Measurements from ENCODE around the gene SELENOK. TPM values are rescaled to one million over a fixed set of nuclear protein-coding genes. Genes with fewer than 3 reads are reported as not detected.

SELENOK gene
- total and polyA plus RNA-seq, 2 of the 13 experiments (the other 11 are each of a cell fraction or from before 2014, with no cell fraction given) = 67.0 to 81.0 TPM

- TF ChIP-seq DR1 (CRISPR knock-in tag; IDR thresholded peaks at IDR 0.05) = peak; percentile 99
- TF ChIP-seq ZFP1 (CRISPR knock-in tag; IDR thresholded peaks at IDR 0.05) = no peak; the same call in 1 of the 2 replicates
- TF ChIP-seq ZNF512 (CRISPR knock-in tag; IDR thresholded peaks at IDR 0.05) = no peak
- no peak for TF ChIP-seq XBP1 (CRISPR knock-in tag; IDR thresholded peaks at IDR 0.05)
- TF ChIP-seq ATF6 (CRISPR knock-in tag; conservative IDR thresholded peaks at IDR 0.05) = no peak
- 0 out of 2 replicates have a peak, but pooled peaks have one; percentile 40 for TF ChIP-seq JUND (CRISPR knock-in tag; IDR thresholded peaks at IDR 0.05)
- TF ChIP-seq SPEN (CRISPR knock-in tag; IDR thresholded peaks at IDR 0.05; ENCODE audit: low read depth) = peak; percentile 76
- TF ChIP-seq SMAD3 (CRISPR knock-in tag; IDR thresholded peaks at IDR 0.05) = no peak
- no peak; the same call in 1 of the 2 replicates for TF ChIP-seq ZZZ3 (CRISPR knock-in tag; IDR thresholded peaks at IDR 0.05; ENCODE audit: borderline replicate concordance)
- TF ChIP-seq MAX (IDR thresholded peaks at IDR 0.05) = peak; percentile 97
- peak; percentile 49; the same call in 1 of the 2 replicates for TF ChIP-seq MAF1 (CRISPR knock-in tag; IDR thresholded peaks at IDR 0.05; ENCODE audit: borderline replicate concordance)
- TF ChIP-seq RBAK (CRISPR knock-in tag; IDR thresholded peaks at IDR 0.05) = no peak
- TF ChIP-seq ELF4 (CRISPR knock-in tag; IDR thresholded peaks at IDR 0.05; ENCODE audit: borderline replicate concordance) = no peak
- peak; percentile 74; the same call in 1 of the 2 replicates for TF ChIP-seq ZNF367 (CRISPR knock-in tag; IDR thresholded peaks at IDR 0.05; ENCODE audit: borderline replicate concordance)
- no peak for TF ChIP-seq ZNF180 (CRISPR knock-in tag; IDR thresholded peaks at IDR 0.05; ENCODE audit: borderline replicate concordance, low read depth)
- no peak for TF ChIP-seq CEBPG (CRISPR knock-in tag; IDR thresholded peaks at IDR 0.05)
- no peak for TF ChIP-seq ZNF850 (CRISPR knock-in tag; conservative IDR thresholded peaks at IDR 0.05)
- no peak for TF ChIP-seq MTF1 (CRISPR knock-in tag; IDR thresholded peaks at IDR 0.05)
- TF ChIP-seq STAT6 (CRISPR knock-in tag; IDR thresholded peaks at IDR 0.05; ENCODE audit: borderline replicate concordance) = no peak
- peak; percentile 97 for TF ChIP-seq TFDP1 (CRISPR knock-in tag; IDR thresholded peaks at IDR 0.05; ENCODE audit: borderline replicate concordance)
- TF ChIP-seq ZNF580 (CRISPR knock-in tag; IDR thresholded peaks at IDR 0.05; ENCODE audit: borderline replicate concordance, low read depth) = peak; percentile 59
- TF ChIP-seq ZFYVE20 (CRISPR knock-in tag; IDR thresholded peaks at IDR 0.05; ENCODE audit: borderline replicate concordance, low read depth) = peak; percentile 75; the same call in 1 of the 2 replicates
Measured at GRCh38 chr3:53846134-53846850, 45.4 kb downstream of the SELENOK start, which contains the start of the genes CHDH and IL17RB (continued).
